Suprapubic skin (tissue), 4 donors: ENCODE results near the gene AVL9.

Experiments used
- CTCF ChIP-seq, 2 donors: fragments of 200-600 bp in 1 of 2; fragments of 450-650 bp in 1 of 2; sonication (generic) in 1 of 2; IDR thresholded peaks; one replicate each; pipeline ENCODE4 v1.5.1; 2016 to 2019; ENCODE audit warnings: antibody characterized with exemption in 2 of 2, mild to moderate bottlenecking in 1 of 2, moderate library complexity in 1 of 2
- POLR2A ChIP-seq, 2 donors: fragments of 450-650 bp; IDR thresholded peaks; one replicate each; pipeline ENCODE4 v1.6.1; 2017; ENCODE audit warnings: antibody characterized with exemption in 2 of 2, mild to moderate bottlenecking in 2 of 2, moderate library complexity in 2 of 2
- POLR2AphosphoS5 ChIP-seq, 3 donors: sonication (generic); formaldehyde crosslinking; IDR thresholded peaks; one replicate each; pipeline ENCODE4 v1.6.1; 2017; ENCODE audit warnings: antibody characterized with exemption in 3 of 3

- TF ChIP-seq CTCF (IDR thresholded peaks at IDR 0.05) (no peak), POLR2AphosphoS5 (IDR thresholded peaks at IDR 0.05) (no peak), POLR2A (IDR thresholded peaks at IDR 0.05) (no peak)
Observed at GRCh38 chr7:32580646-32581045, 85.4 kb downstream of the AVL9 start.
